Measurements from ENCODE around the gene NR3C2.
"Not testable (repeated sequence)": the region's sequence is repeated elsewhere in the genome, so short reads cannot be mapped to it uniquely, and the experiment has no call there.

The NR3C2 gene

GRCh38 chr4:148211533-148211932 is 230.7 kb downstream of the NR3C2 start:
- DNase-seq = no peak

DNA sequence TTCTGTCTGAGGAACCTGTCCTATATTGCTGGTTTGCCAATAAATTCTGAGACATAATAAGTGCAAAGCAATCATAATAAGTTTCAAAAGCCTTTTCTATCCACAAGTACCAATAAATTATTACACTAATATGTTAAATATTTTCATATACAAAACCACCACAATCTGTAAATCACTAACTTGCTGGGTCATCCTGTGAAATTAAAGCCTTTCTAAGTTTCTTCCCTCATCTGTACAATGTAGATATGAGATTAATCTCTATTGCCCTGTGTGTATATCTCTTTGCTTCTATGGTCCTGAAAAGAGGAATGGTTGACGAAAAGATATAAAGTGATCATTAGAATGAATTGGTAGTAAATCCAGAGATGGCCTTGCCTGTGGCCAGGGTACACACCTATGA is 231.6 kb downstream of the NR3C2 start:
- no peak for DNase-seq

GRCh38 chr4:148207068-148207467 is 235.1 kb downstream of the NR3C2 start:
- DNase-seq = no peak

- no peak for DNase-seq
Measured at GRCh38 chr4:148205476-148205875, 236.7 kb downstream of the NR3C2 start.

DNA sequence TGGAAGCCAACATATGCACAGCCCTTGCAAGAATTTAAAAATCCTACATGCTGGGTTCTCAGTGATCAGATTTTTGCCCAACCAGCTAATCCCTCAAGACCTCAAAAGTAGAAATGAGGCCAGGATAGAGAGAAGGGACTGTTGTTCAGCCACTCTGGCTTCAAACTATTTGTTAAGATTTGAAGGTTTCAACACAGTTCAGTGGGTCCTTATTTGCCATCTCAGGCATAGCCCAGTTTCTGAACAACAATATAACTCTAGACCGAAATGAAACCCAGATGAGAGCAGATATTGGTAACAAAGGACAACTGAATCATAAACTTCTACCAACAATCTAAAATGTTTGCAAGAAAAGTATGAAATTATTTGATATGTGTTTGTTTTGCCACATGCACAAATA is 237.3 kb downstream of the NR3C2 start:
- DNase-seq = no peak

DNA sequence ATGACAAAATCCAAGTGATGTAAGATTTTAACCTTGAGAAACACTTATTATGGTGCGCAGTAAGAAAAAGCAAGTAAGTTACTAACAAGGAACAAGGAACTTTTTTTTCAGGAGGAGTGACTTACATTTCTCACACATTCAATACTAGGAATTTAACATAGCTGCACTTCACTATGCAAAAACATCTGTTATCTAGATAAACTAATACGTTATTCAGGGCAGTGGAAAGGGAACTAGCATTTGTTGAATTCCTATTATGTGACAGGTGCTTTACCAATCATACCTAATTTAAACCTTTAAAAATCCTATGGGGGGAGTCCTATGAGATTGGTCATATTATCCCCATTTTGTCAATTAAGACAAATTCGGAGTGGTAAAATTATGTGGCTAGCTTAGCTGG is 238.0 kb downstream of the NR3C2 start:
- no peak for DNase-seq

DNA sequence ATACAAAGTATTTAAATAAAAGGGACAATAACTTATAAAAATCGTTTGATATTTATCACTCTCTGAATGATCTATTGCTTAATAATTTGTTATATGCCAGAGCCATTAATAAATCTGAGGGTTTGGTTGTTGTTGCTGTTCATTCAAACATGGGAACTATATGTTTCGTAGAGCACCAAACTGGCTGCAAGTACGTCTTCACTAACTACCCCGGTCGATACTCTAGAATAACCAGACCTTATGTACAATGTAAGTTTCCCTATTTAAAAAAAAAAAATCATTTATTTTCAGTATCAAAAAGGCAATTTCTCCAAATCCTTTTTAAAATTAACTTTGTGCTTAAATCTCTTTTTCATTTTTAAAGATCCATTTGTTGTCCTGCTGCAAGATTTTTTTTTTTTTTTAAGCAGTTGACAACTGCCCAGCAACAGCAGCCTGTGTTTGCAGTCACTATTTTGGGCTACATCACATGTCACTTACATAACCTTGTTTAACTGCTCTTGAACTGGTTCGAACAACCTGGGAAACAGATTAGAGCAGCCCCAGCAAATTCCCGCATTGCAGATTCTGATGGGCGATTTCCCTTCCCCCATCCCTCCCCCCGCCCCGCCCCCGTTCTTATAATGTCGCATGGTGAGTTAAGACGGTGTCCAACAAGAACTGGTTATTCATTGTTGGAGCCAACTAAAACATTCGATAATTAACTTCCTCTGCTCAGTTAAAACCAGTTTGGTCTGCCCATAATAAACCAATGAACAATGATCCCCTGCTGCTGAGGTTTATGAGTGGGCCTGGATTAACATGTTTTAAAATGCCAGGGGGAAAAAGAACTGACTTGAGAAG is 238.9 kb downstream of the NR3C2 start:
- no peak for DNase-seq

- DNase-seq = no peak
Measured at GRCh38 chr4:148200960-148201359, 241.3 kb downstream of the NR3C2 start.

DNA sequence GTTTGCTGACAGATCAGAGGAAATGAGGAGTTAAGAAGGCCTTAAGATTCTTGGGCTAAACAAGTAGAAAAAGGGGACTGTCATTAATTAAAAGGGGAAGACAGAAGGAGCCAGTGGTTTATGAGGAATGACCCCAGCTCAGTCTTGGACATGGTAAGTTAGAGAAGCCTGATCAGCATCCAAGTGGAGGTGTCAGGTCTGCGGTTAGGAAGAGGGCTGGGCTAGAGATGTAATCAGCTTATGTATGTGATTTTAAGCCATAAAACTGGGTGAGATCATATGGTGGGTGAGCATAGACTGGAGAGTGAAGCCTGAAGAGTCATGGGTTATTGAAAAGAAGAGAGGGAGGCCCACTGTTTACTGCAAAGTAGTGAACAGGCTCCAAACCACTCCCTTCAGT is 246.1 kb downstream of the NR3C2 start:
- no peak for DNase-seq

DNA sequence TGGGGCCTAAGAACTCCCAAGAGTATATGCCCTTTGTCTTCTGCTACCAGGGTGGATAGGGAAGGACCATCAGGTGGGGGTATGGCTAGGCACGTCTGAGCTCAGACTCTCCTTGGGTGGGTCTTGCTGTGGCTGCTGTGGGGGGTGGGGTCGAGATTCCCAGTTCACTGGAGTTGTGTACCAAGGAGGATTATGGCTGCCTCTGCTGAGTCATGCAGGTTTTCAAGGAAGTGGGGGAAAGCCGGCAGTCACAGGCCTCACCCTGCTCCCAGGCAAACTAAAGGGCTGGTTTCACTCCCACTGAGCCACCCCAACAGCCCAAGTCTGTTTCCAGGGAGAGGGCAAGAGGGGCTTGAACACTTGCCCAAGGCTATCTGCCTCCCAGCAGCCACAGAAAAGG is 249.7 kb downstream of the NR3C2 start:
- DNase-seq = no peak

DNA sequence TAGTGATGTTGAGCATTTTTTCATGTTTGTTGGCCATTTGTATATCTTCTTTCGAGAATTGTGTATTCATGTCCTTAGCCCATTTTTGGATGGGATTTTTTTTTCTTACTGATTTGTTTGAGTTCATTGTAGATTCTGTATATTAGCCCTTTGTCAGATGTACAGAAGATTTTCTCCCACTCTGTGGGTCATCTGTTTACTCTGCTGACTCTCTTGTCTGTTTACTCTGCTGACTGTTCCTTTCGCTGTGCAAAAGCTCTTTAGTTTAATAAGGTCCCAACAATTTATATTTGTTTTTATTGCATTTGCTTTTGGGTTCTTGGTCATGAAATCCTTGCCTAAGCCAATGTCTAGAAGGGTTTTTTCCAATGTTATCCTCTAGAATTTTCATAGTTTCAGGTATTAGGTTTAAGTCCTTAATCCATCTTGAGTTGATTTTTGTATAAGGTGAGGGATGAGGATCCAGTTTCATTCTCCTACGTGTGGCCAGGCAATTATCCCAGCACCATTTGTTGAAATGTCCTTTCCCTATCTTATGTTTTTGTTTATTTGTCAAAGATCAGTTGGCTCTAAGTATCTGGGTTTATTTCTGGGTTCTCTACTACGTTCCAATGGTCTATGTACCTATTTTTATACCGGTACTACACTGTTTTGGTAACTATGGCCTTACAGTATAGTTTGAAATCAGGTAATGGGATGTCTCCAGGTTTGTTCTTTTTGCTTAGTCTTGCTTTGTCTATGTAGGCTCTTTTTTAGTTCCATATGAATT is 254.6 kb downstream of the NR3C2 start:
- DNase-seq = not testable (repeated sequence)

DNA sequence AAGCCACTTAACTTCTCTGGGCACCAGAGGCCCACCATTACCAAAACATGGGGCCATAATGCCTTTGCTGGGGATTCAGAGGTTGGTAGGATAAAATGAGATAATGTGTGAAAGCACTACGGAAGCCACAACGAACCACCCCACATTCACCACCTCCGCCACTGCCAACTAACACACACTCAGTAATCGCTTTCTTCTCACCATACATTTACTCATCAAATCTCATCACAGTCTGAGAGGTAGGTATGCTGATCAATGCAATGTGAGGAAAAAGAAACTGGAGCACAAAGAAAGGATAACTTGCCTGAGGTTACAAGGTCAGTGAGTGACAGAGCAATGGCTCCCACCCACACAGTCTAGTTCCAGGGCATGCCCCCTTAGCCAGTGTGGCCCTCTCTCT is 257.3 kb downstream of the NR3C2 start:
- no peak for DNase-seq

DNA sequence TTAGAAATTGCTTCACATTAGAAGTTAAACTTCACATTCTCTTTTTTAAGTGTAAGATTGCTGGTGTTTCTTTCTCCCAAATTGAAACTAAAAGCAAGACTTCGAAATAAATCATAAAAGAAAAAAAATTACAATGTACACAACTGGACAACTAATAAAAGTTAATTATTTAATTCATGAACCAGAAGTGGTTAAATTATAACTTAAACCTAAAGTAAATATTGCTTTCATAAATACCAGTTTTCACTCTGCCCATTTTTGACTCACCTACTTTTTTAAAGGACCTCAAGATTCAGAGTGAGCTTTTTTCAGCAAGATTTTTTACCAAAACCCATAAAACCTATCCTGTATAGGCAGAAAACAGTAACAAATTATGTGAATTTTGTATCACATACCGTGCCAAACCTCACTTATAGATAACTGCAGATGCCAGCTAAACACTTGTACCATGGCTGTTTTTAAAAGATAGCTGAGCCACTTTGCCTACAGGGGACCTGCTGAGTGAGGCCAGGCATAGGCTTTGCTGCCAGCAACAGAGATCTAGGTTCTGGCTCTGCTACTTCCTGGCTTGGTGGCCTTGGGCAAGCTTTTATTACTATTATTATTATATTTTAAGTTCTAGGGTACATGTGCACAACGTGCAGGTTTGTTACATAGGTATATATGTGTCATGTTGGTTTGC is 259.8 kb downstream of the NR3C2 start:
- no peak for DNase-seq

- no peak for DNase-seq
Measured at GRCh38 chr4:148173397-148174017, 268.7 kb downstream of the NR3C2 start.

- DNase-seq = no peak
Measured at GRCh38 chr4:148171596-148171995, 270.6 kb downstream of the NR3C2 start.

- no peak for DNase-seq
Measured at GRCh38 chr4:148170408-148171365, 271.5 kb downstream of the NR3C2 start.

- no peak for DNase-seq
Measured at GRCh38 chr4:148166132-148166591, 276.1 kb downstream of the NR3C2 start.

DNA sequence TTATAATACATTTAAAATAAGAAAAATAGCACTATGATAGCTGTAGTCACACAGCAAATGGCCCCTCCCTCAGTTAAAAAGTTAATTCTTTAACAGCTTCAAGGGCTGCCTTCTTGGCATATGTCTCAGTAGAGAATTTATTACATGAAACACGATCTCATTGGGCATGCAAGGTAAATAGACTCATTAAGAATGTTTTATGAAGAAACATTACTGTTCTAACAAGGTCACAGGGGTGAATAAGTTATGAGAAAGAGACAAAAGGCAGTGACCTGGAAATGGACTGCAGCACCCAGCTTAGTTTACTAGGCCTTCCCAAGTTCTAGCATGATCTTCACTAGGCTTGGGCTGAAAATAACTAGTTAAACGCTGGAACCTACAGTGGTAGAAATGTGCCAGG is 277.7 kb downstream of the NR3C2 start:
- no peak for DNase-seq

- no peak for DNase-seq
Measured at GRCh38 chr4:148162991-148163390, 279.2 kb downstream of the NR3C2 start.

GRCh38 chr4:148162519-148162918 is 279.7 kb downstream of the NR3C2 start:
- DNase-seq = no peak

- no peak for DNase-seq
Measured at GRCh38 chr4:148161601-148162000, 280.6 kb downstream of the NR3C2 start.

GRCh38 chr4:148159793-148160192 is 282.4 kb downstream of the NR3C2 start:
- DNase-seq = no peak

All from retina (tissue), 1 donor.